ENCODE data around the gene PEPD.
A peak's percentile ranks its signal among the peaks of the same experiment; 100 is the strongest.

The PEPD gene

DNA sequence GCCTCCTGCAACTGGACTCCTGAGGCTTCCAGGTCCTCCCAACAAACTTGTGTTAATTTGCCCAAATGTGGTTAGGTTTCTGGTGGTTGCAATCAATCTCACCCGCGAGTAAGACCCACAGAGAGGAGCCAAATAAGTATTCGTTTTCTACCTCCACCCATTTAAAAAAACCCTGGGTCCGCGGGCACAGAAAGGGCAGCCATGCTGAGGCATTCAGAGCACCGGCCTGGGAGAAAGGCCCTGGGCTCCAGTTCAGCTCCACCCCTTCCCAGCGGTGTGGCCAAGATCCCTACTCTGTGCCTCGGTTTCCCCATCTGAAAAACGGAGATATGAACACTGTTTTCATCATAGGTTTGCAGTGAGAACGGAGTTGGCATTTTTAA lies 56.9 kb downstream of the PEPD start:
- no peaks in the 10 kb centered on the region for H3K9me3 ChIP-seq (replicated peaks in 1 of 2; ENCODE audit: control insufficient read depth in 2 of 2, insufficient read depth in 1 of 2, low read depth in 1 of 2, low read length in 2 of 2)
- H2BK5ac ChIP-seq (ENCODE audit: low read length), result no peak overlapping the region
- no peak overlapping the region for H3K4ac ChIP-seq (ENCODE audit: low read length)
- H3K36me3 ChIP-seq (replicated peaks in 1 of 2; ENCODE audit: control insufficient read depth in 2 of 2, insufficient read depth in 2 of 2, low read length in 2 of 2), result peaks cover 0 to 2% of the 10 kb centered on the region in 2 donors
- no peak overlapping the region for H3K23ac ChIP-seq (ENCODE audit: low read depth, low read length, poor library complexity)
- H3K27ac ChIP-seq (replicated peaks; ENCODE audit: low read length), result no peak overlapping the region
- H2BK15ac ChIP-seq (ENCODE audit: low read length), result no peak overlapping the region
- no peak overlapping the region for H2AFZ ChIP-seq (ENCODE audit: low read length)
- H4K91ac ChIP-seq (ENCODE audit: low read depth, low read length, poor library complexity), result no peak overlapping the region
- DNase-seq (ENCODE audit: low spot score), result no peak
- no peaks in the 10 kb centered on the region for H3K27me3 ChIP-seq (ENCODE audit: control insufficient read depth in 3 of 3, insufficient read depth in 3 of 3, low read depth in 1 of 3, low read length in 3 of 3)
- H3K14ac ChIP-seq (ENCODE audit: low read length), result no peak overlapping the region
- H2BK12ac ChIP-seq (ENCODE audit: low read length), result no peak overlapping the region
- no peak overlapping the region for H4K8ac ChIP-seq (ENCODE audit: low read depth, low read length)
- H3K18ac ChIP-seq (ENCODE audit: low read length), result no peak overlapping the region
- no peak overlapping the region for H2BK120ac ChIP-seq (ENCODE audit: low read depth, low read length)
- H3K4me1 ChIP-seq (ENCODE audit: control insufficient read depth in 2 of 2, insufficient read depth in 1 of 2, low read depth in 1 of 2, low read length in 2 of 2), result peaks cover 0 to 2% of the 10 kb centered on the region in 2 donors
- H2AK5ac ChIP-seq (ENCODE audit: low read depth, low read length), result no peak overlapping the region
- no peak overlapping the region for H3K4me2 ChIP-seq (ENCODE audit: insufficient read depth, low read length, poor library complexity, severe bottlenecking)
- H3K79me1 ChIP-seq (ENCODE audit: low read depth, low read length), result no peaks in the 10 kb centered on the region
- no CpG with 5 or more reads among the region's 10 CpGs for WGBS, 2 donors (ENCODE audit: extremely low coverage in 2 of 2, insufficient read length in 2 of 2, insufficient replicate concordance in 1 of 2)
- no peak overlapping the region for H3K4me3 ChIP-seq (ENCODE audit: low read length in 2 of 2)
- no peak overlapping the region for H3K9ac ChIP-seq (ENCODE audit: low read depth, low read length, poor library complexity)

DNA sequence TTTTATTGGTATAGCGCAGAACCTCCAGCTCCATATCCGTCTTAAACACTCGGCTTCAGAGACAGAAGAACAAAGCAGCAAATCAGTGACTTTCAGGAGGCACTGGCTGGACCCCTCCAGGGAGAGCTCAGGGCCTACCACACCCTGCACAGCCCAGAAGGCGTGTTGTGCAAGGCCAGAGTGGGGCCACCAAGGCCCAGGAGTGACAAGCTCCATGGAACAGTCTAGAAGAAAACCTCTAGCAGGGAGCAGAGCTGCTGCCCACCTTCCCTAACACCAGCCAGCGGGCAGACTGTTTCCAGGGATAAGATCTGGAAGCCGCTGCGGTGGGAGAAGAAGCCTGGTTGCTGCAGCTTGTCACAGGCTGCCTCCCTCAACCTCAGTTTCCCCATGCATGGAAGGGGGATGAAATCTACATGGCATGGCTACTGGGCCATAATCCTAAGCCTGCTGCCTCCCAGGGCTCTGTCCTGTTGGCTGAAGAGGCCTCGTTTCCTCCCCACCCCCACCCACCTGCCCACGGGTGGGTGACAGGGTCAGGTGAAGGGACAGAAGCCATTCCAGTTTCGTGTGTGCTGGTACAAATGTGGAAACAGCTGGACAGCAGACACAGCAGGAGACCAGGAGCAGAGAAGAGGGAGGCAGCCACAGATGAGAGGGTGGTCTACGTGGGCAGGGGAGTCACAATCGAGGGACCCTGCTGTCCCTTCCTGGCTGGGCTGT lies 57.4 kb downstream of the PEPD start:
- H4K91ac ChIP-seq (ENCODE audit: low read depth, low read length, poor library complexity), result no peak overlapping the region
- no peak overlapping the region for H2BK5ac ChIP-seq (ENCODE audit: low read length)
- no peak for DNase-seq (ENCODE audit: low spot score)
- no peak overlapping the region for H4K8ac ChIP-seq (ENCODE audit: low read depth, low read length)
- no peak overlapping the region for H3K18ac ChIP-seq (ENCODE audit: low read length)
- H3K36me3 ChIP-seq (replicated peaks in 1 of 2; ENCODE audit: control insufficient read depth in 2 of 2, insufficient read depth in 2 of 2, low read length in 2 of 2), result peaks cover 0 to 2% of the 10 kb centered on the region in 2 donors
- no peak overlapping the region for H2BK120ac ChIP-seq (ENCODE audit: low read depth, low read length)
- H3K9ac ChIP-seq (ENCODE audit: low read depth, low read length, poor library complexity), result no peak overlapping the region
- no peaks in the 10 kb centered on the region for H3K27me3 ChIP-seq (ENCODE audit: control insufficient read depth in 3 of 3, insufficient read depth in 3 of 3, low read depth in 1 of 3, low read length in 3 of 3)
- no peak overlapping the region for H2AFZ ChIP-seq (ENCODE audit: low read length)
- H2AK5ac ChIP-seq (ENCODE audit: low read depth, low read length), result no peak overlapping the region
- no peak overlapping the region for H2BK15ac ChIP-seq (ENCODE audit: low read length)
- H3K4me1 ChIP-seq (ENCODE audit: control insufficient read depth in 2 of 2, insufficient read depth in 1 of 2, low read depth in 1 of 2, low read length in 2 of 2), result peaks cover 0 to 2% of the 10 kb centered on the region in 2 donors
- H2BK12ac ChIP-seq (ENCODE audit: low read length), result no peak overlapping the region
- H3K4me3 ChIP-seq (ENCODE audit: low read length in 2 of 2), result no peak overlapping the region
- H3K4ac ChIP-seq (ENCODE audit: low read length), result no peak overlapping the region
- H3K14ac ChIP-seq (ENCODE audit: low read length), result no peak overlapping the region
- H3K27ac ChIP-seq (replicated peaks; ENCODE audit: low read length), result no peak overlapping the region
- no peak overlapping the region for H3K23ac ChIP-seq (ENCODE audit: low read depth, low read length, poor library complexity)
- WGBS, 2 donors (ENCODE audit: extremely low coverage in 2 of 2, insufficient read length in 2 of 2, insufficient replicate concordance in 1 of 2), result no CpG with 5 or more reads among the region's 12 CpGs
- H3K4me2 ChIP-seq (ENCODE audit: insufficient read depth, low read length, poor library complexity, severe bottlenecking), result no peak overlapping the region
- H3K9me3 ChIP-seq (replicated peaks in 1 of 2; ENCODE audit: control insufficient read depth in 2 of 2, insufficient read depth in 1 of 2, low read depth in 1 of 2, low read length in 2 of 2), result no peaks in the 10 kb centered on the region
- H3K79me1 ChIP-seq (ENCODE audit: low read depth, low read length), result no peaks in the 10 kb centered on the region

DNA sequence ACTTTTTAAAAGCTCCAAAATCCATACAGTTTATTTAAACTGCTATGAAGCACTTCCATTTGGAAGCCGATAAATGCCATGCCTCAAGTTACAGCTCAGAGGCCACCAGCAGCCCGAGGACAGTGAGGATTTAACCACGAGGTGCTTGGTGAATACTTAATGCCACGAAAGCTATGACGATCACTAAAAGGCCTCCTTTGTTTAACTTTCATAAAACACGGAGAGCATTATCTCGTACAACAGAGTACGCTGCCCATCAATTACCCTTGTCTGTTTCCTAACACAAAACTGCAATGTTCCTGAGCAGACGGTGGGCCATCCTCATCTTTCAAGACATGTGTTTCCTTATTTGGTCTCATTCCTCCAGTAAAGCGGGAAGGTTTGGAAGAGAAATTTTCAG lies 58.4 kb downstream of the PEPD start:
- no peak overlapping the region for H3K4me3 ChIP-seq (ENCODE audit: low read length in 2 of 2)
- no peak overlapping the region for H3K14ac ChIP-seq (ENCODE audit: low read length)
- H2BK120ac ChIP-seq (ENCODE audit: low read depth, low read length), result no peak overlapping the region
- no peak overlapping the region for H3K4me2 ChIP-seq (ENCODE audit: insufficient read depth, low read length, poor library complexity, severe bottlenecking)
- H3K9ac ChIP-seq (ENCODE audit: low read depth, low read length, poor library complexity), result no peak overlapping the region
- no peak overlapping the region for H2BK12ac ChIP-seq (ENCODE audit: low read length)
- no peak overlapping the region for H3K4ac ChIP-seq (ENCODE audit: low read length)
- no CpG with 5 or more reads among the region's 10 CpGs for WGBS, 2 donors (ENCODE audit: extremely low coverage in 2 of 2, insufficient read length in 2 of 2, insufficient replicate concordance in 1 of 2)
- H3K36me3 ChIP-seq (replicated peaks in 1 of 2; ENCODE audit: control insufficient read depth in 2 of 2, insufficient read depth in 2 of 2, low read length in 2 of 2), result peaks cover 0 to 5% of the 10 kb centered on the region in 2 donors
- H2AFZ ChIP-seq (ENCODE audit: low read length), result no peak overlapping the region
- no peak overlapping the region for H3K23ac ChIP-seq (ENCODE audit: low read depth, low read length, poor library complexity)
- no peak overlapping the region for H2AK5ac ChIP-seq (ENCODE audit: low read depth, low read length)
- H3K27ac ChIP-seq (replicated peaks; ENCODE audit: low read length), result no peak overlapping the region
- no peak overlapping the region for H2BK5ac ChIP-seq (ENCODE audit: low read length)
- no peak overlapping the region for H4K8ac ChIP-seq (ENCODE audit: low read depth, low read length)
- peaks cover 0 to under 1% of the 10 kb centered on the region in 2 donors for H3K4me1 ChIP-seq (ENCODE audit: control insufficient read depth in 2 of 2, insufficient read depth in 1 of 2, low read depth in 1 of 2, low read length in 2 of 2)
- H3K27me3 ChIP-seq (ENCODE audit: control insufficient read depth in 3 of 3, insufficient read depth in 3 of 3, low read depth in 1 of 3, low read length in 3 of 3), result peaks cover 0 to under 1% (median 0%) of the 10 kb centered on the region in 3 experiments
- H3K79me1 ChIP-seq (ENCODE audit: low read depth, low read length), result peaks cover 4% of the 10 kb centered on the region
- H4K91ac ChIP-seq (ENCODE audit: low read depth, low read length, poor library complexity), result no peak overlapping the region
- no peak overlapping the region for H3K18ac ChIP-seq (ENCODE audit: low read length)
- no peak overlapping the region for H2BK15ac ChIP-seq (ENCODE audit: low read length)
- DNase-seq (ENCODE audit: low spot score), result no peak
- peaks cover 0 to 5% of the 10 kb centered on the region in 2 donors for H3K9me3 ChIP-seq (replicated peaks in 1 of 2; ENCODE audit: control insufficient read depth in 2 of 2, insufficient read depth in 1 of 2, low read depth in 1 of 2, low read length in 2 of 2)

DNA sequence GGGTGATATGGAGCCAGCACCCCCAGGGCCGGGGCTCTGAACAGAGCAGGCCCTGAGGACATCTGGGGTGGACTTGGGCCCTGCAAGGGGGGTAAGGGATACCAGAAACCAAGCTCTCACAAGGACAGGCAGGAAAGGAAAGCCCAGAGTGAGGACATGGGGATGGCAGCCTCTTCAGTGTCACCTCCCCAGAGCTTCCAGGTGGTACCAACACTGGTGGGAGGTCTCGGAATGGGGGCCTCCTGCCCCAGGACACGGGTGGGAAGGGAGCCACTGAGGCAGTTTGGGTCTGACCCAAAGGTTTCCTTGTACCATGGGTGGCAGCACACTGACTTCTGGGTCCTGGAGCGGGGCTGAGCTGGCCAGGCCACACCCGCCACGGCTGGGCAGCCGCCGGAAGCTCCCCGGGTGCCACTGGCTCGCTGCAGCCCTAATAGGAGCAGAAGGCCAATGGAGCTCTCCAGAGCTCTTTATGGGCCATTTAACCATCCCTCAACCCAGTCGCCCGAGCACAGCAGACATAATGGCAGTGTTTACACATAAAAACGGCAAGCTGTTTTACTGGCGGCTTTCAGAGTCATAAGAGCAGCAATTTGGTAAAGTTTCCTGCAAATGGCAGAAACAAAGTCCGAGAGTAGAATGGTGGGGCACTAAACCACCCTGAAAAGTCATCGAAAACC lies 59.3 kb downstream of the PEPD start:
- H2BK120ac ChIP-seq (ENCODE audit: low read depth, low read length), result no peak overlapping the region
- no peak overlapping the region for H2BK5ac ChIP-seq (ENCODE audit: low read length)
- H3K36me3 ChIP-seq (replicated peaks in 1 of 2; ENCODE audit: control insufficient read depth in 2 of 2, insufficient read depth in 2 of 2, low read length in 2 of 2), result peaks cover 0 to 8% of the 10 kb centered on the region in 2 donors
- peak overlapping the region; percentile 44 for H2AK5ac ChIP-seq (ENCODE audit: low read depth, low read length)
- peaks cover 0 to 3% (median 0%) of the 10 kb centered on the region in 3 experiments for H3K27me3 ChIP-seq (ENCODE audit: control insufficient read depth in 3 of 3, insufficient read depth in 3 of 3, low read depth in 1 of 3, low read length in 3 of 3)
- H2BK15ac ChIP-seq (ENCODE audit: low read length), result no peak overlapping the region
- no peak overlapping the region for H3K4me2 ChIP-seq (ENCODE audit: insufficient read depth, low read length, poor library complexity, severe bottlenecking)
- no peak overlapping the region for H4K8ac ChIP-seq (ENCODE audit: low read depth, low read length)
- H2BK12ac ChIP-seq (ENCODE audit: low read length), result no peak overlapping the region
- H3K18ac ChIP-seq (ENCODE audit: low read length), result no peak overlapping the region
- H3K79me1 ChIP-seq (ENCODE audit: low read depth, low read length), result peaks cover 4% of the 10 kb centered on the region
- no peak overlapping the region for H2AFZ ChIP-seq (ENCODE audit: low read length)
- H4K91ac ChIP-seq (ENCODE audit: low read depth, low read length, poor library complexity), result no peak overlapping the region
- no peak overlapping the region for H3K4ac ChIP-seq (ENCODE audit: low read length)
- no peak overlapping the region for H3K27ac ChIP-seq (replicated peaks; ENCODE audit: low read length)
- H3K14ac ChIP-seq (ENCODE audit: low read length), result no peak overlapping the region
- DNase-seq (ENCODE audit: low spot score), result no peak
- peaks cover 0 to 9% of the 10 kb centered on the region in 2 donors for H3K9me3 ChIP-seq (replicated peaks in 1 of 2; ENCODE audit: control insufficient read depth in 2 of 2, insufficient read depth in 1 of 2, low read depth in 1 of 2, low read length in 2 of 2)
- H3K23ac ChIP-seq (ENCODE audit: low read depth, low read length, poor library complexity), result no peak overlapping the region
- no CpG with 5 or more reads among the region's 16 CpGs for WGBS, 2 donors (ENCODE audit: extremely low coverage in 2 of 2, insufficient read length in 2 of 2, insufficient replicate concordance in 1 of 2)
- no peak overlapping the region for H3K4me3 ChIP-seq (ENCODE audit: low read length in 2 of 2)
- peaks cover 0 to 3% of the 10 kb centered on the region in 2 donors for H3K4me1 ChIP-seq (ENCODE audit: control insufficient read depth in 2 of 2, insufficient read depth in 1 of 2, low read depth in 1 of 2, low read length in 2 of 2)
- H3K9ac ChIP-seq (ENCODE audit: low read depth, low read length, poor library complexity), result no peak overlapping the region

Data from neuronal stem cell (in vitro differentiated cells).